GM18870 (cell line): ENCODE data around the gene CLECL1.
"Not testable (repeated sequence)": the region's sequence is repeated elsewhere in the genome, so short reads cannot be mapped to it uniquely, and the experiment has no call there.

Experiments
- ATAC-seq: cut with Tn5 transposase; IDR thresholded peaks from one replicate; pipeline ENCODE4 v1.9.1; 2021; ENCODE audit warnings: moderate library complexity; ENCODE audit not compliant: unreplicated experiment

The CLECL1 gene

DNA sequence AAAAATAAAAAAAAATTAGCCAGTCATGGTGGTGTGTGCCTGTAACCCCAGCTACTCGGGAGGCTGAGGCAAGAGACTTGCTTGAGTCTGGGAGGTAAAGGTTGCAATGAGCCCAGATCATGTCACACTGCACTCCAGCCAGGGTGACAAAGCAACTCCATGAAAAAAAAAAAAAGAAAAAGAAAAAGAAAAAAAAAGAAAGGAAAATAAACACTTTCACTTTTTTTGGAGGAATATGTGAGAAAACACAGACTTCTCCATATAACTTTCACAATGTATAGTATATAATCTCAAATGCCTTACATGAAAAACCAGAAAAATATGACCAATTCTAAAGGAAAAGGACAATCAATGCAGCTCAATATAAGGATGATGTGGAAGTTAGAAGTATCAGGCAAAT is 8.9 kb downstream of the CLECL1 start:
- ATAC-seq = no peak

DNA sequence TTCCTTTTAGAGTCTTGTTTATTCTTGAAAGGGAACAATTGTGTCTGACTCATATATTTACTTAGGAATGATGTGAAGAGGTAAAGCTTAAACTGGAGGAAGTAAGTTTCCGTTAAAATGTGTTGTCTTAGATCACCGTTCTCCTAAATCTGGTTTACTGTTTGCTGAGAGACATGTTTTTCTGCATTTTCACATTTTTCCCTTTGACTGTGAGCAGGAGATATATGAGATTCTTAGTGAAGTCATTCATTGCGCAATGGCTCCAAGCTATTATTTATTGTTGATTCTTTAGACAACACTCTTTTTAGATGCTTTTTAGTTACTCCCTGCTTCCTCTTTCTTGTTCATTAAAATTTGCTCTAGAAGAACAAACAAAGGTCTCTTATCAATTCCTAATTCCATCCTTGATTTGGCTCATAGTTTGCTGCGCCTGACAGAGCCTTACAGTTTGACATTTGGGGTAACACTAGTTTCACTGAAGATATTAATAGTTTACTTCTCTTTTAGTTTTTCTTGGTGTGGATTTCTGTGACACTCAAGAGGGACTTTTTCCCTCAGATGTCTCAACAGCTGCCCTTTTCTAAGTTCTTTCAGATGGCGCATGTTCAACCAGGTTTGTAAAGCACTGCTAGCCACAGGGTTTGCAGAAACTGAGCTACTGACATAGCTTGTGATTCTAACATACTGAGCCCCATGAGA is 11.4 kb downstream of the CLECL1 start:
- peak; percentile 51 for ATAC-seq

DNA sequence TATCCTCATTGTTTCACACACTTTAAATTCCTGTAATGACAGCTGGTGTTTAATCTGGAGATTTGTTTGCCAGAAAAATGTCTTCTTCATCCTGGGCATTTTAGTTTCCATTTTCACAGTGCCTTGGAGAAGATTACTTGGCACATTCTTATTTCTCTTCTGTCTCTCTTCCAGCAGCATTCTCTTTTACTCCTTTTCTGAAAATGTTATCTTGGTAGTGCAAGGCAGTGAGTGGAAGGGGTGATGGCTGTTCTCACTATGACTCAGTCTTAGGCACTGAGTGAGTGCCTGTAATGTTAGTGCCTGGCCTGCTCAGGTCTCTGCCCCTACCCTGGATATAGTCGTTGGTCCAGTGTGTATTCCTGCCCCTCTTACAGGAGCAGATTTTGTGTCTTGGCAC is 13.1 kb downstream of the CLECL1 start:
- ATAC-seq = no peak

DNA sequence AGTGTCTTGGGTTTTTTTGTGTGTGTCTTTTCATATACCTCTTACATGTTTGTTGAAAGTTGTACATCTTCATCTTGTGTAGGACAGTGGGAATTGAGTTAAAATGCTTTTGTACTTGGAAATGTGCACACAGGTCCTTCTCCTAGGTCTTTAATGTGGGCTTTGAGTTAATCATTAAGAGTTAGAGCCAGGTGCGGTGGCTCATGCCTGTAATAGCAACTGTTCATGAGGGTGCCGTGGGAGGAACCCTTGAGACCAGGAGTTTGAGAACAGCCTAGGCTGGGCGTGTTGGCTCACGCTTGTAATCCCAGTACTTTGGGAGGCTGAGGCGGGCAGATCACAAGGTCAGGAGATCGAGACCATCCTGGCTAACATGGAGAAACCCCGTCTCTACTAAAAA is 13.9 kb downstream of the CLECL1 start:
- ATAC-seq = no peak

- no peak for ATAC-seq
These were observed 15.6 kb downstream of the CLECL1 start for GRCh38 chr12:9717070-9717925.

GRCh38 chr12:9713032-9713558 is 19.8 kb downstream of the CLECL1 start:
- peak; percentile 76 for ATAC-seq

GRCh38 chr12:9711664-9712063 is 21.2 kb downstream of the CLECL1 start:
- no peak for ATAC-seq

GRCh38 chr12:9710584-9711375 is 22.1 kb downstream of the CLECL1 start:
- no peak for ATAC-seq

DNA sequence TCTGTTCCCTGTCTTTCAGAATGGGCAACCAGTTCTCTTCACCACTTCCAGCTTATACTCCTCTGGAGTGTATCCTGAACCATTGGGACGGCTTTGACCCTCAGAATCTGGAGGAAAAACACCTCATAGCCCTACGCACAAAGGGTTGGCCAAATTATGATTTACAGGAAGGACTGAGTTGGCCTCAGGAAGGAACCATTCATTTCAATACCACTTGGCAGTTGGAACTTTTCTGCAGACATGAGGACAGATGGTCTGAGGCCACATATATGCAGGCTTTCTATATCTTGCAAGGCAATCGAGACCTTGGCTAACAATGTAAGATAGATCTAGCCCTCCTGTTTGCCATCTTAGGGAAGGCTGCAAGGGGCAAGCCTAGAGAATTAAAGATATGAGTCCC is 24.0 kb downstream of the CLECL1 start:
- no peak for ATAC-seq

DNA sequence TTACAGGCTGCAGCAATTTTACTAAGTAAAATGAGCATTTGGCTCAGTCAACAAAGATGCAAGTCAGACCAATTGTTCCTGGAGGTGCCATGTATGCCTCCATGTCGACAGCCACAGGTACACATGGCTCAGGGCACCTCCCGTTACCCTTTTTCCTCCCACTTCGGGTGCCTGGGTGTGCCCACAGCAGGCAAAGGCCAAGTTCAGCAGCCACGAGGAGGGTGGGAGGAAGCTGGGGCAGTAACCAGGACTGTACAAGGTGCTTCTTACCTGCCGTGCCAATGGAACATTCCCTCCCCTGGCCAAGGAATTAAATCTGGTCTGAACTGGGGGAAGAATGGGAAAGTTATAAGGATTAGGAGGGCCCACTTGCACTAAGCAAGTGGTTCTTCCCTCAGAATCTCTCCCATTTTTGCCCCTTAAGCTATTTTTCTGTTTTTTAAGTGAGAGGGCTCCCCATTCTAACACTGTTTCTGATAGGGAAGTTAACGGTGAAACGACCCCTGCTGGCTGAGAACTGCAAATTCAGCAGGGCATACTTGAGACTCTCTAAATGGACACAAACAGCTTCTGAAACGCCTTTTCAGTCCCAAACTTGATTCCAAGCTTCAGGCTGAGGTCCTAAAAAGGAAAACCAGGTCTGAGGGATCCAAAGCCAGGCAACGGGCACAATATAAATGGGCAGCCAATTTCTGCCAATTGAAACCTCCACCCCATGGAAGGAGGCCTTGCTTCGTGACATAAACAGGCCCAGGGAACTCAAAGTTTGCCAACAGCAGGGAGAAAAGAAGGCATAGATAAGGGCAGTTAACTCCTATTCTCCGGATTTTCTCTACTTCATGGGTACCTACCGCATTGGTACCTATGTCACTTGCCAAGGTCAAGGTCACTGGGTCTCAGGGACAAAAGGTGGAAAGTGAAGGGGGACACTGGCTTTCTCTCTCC is 24.8 kb downstream of the CLECL1 start:
- no peak for ATAC-seq

DNA sequence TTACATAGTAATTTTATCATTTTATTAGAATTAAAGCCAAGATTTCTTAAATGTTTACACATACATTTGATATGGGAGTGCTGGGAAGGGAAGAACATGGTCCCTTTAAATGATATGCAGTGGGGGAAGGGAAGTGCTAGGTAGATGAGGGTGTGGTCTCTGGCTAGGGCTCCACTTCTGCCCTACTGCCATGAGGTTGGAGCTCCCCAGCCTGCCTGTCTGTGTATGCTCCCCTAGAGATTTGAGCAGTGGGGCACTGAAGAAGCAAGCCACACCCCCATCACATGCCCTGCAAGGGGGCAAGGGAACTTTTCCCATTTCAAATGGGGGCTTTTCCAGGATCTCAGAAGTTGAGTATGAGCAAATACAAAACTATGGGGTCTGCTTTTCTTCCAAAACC is 25.5 kb downstream of the CLECL1 start:
- ATAC-seq = no peak

DNA sequence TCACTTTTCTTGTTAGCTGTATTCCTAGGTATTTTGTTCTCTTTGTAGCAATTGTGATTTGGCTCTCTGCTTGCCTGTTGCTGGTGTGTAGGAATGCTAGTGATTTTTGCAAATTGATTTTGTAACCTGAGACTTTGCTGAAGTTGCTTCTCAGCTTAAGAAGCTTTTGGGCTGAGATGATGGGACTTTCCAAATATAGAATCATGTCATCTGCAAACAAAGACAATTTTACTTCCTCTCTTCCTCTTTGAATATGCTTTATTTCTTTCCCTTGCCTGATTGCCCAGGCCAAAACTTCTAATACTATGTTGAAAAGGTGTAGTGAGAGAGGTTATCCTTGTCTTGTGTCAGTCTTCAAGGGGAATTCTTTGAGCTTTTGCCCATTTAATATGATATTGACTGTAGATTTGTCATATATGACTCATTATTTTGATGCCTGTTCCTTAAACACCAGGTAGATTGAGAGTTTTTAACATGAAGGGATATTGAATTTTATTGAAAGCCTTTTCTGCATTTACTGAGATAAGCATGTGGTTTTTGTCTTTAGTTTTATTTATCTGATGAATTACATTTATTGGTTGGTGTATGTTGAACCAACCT is 26.7 kb downstream of the CLECL1 start:
- ATAC-seq = no peak

DNA sequence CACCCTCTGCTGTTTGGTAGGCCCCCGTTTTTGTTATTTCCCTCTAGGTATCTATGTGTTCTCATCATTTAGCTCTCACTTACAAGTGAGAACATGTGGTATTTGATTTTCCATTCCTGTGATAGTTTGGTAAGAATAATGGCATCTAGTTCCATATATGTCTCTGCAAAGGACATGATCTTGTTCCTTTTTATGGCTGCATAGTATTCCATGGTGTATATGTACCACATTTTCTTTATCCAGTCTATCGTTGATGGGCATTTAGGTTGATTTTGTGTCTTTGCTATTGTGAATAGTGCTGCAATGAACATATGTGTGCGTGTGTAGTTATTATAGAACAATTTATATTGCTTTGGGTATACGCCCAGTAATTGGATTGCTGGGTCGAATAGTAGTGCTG is 28.3 kb downstream of the CLECL1 start:
- not testable (repeated sequence) for ATAC-seq

GRCh38 chr12:9702255-9702654 is 30.6 kb downstream of the CLECL1 start:
- ATAC-seq = no peak

GRCh38 chr12:9701380-9702154 is 31.3 kb downstream of the CLECL1 start:
- no peak for ATAC-seq

DNA sequence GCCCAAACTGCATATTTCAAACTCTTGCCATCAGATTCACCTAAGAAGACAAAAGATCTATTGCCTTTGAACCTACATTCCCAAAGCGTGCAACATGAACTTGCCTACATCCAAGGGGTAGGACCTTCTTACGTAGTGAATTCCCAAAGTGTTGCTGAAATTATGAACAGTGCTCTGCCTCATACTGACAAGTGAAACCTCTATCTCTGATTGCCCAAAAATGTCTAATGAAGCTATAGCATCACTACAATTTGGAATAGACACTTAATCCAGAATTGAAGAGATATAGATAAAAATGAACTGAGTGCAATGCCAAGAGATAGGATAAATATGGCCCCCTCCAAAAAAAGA is 32.3 kb downstream of the CLECL1 start:
- no peak for ATAC-seq

GRCh38 chr12:9699898-9700605 is 32.8 kb downstream of the CLECL1 start:
- ATAC-seq = no peak

GRCh38 chr12:9699269-9699897 is 33.5 kb downstream of the CLECL1 start:
- ATAC-seq = no peak
